ENCODE results near the gene EMP2. TPM values are rescaled to one million over a fixed set of nuclear protein-coding genes. Genes with fewer than 3 reads are reported as not detected.

Gene EMP2
- total RNA-seq, 3 donors from 2014 or later: 46.9 to 69.2 (median 66.0) TPM

- no peak overlapping the region for H3K4me3 ChIP-seq
- no peaks in the 10 kb centered on the region for H3K4me1 ChIP-seq
- H3K27me3 ChIP-seq: no peaks in the 10 kb centered on the region
- no peaks in the 10 kb centered on the region for H3K9me3 ChIP-seq
- H3K27ac ChIP-seq: no peak overlapping the region
- TF ChIP-seq POLR2AphosphoS5 (IDR thresholded peaks at IDR 0.05) (no peak), CTCF (IDR thresholded peaks at IDR 0.05) (no peak), POLR2A (IDR thresholded peaks at IDR 0.05) (no peak)
- DNase-seq (ENCODE audit: low spot score in 2 of 2): no peak
- intact Hi-C loops (cut with DNase I; ENCODE audit: low total_unique reads): no loop called here
- H3K36me3 ChIP-seq: no peaks in the 10 kb centered on the region
These were observed 12.2 kb upstream of the EMP2 start for GRCh38 chr16:10592611-10593010.

- H3K9me3 ChIP-seq: no peaks in the 10 kb centered on the region
- H3K27ac ChIP-seq: no peak overlapping the region
- no peak for DNase-seq (ENCODE audit: low spot score in 2 of 2)
- no peaks in the 10 kb centered on the region for H3K36me3 ChIP-seq
- TF ChIP-seq POLR2AphosphoS5 (IDR thresholded peaks at IDR 0.05) (no peak), POLR2A (IDR thresholded peaks at IDR 0.05) (no peak), CTCF (IDR thresholded peaks at IDR 0.05) (no peak)
- intact Hi-C loops (cut with DNase I; ENCODE audit: low total_unique reads): no loop called here
- no peaks in the 10 kb centered on the region for H3K4me1 ChIP-seq
- no peak overlapping the region for H3K4me3 ChIP-seq
- no peaks in the 10 kb centered on the region for H3K27me3 ChIP-seq
These were observed 9.9 kb upstream of the EMP2 start for GRCh38 chr16:10590342-10590741.

GRCh38 chr16:10589109-10589508 lies 8.7 kb upstream of the EMP2 start:
- no peak for DNase-seq (ENCODE audit: low spot score in 2 of 2)
- H3K27me3 ChIP-seq: no peaks in the 10 kb centered on the region
- intact Hi-C loops (cut with DNase I; ENCODE audit: low total_unique reads): no loop called here

GRCh38 chr16:10587622-10588021 lies 7.2 kb upstream of the EMP2 start:
- no peak for DNase-seq (ENCODE audit: low spot score in 2 of 2)
- Histone ChIP-seq H3K27ac (no peak overlapping the region), H3K36me3 (no peaks in the 10 kb centered on the region)

More at GRCh38 chr16:10589109-10589508, 8.7 kb upstream of the EMP2 start:
- no peak overlapping the region for H3K27ac ChIP-seq
- H3K9me3 ChIP-seq: no peaks in the 10 kb centered on the region
- no peaks in the 10 kb centered on the region for H3K4me1 ChIP-seq
- H3K4me3 ChIP-seq: no peak overlapping the region
- no peak for TF ChIP-seq POLR2AphosphoS5 (IDR thresholded peaks at IDR 0.05)
- H3K36me3 ChIP-seq: no peaks in the 10 kb centered on the region

GRCh38 chr16:10584981-10585438 lies 4.6 kb upstream of the EMP2 start:
- H3K9me3 ChIP-seq: no peaks in the 10 kb centered on the region
- TF ChIP-seq POLR2AphosphoS5 (IDR thresholded peaks at IDR 0.05): no peak
- TF ChIP-seq CTCF (IDR thresholded peaks at IDR 0.05): no peak
- no peak for TF ChIP-seq POLR2A (IDR thresholded peaks at IDR 0.05)
- intact Hi-C loops (cut with DNase I; ENCODE audit: low total_unique reads): no loop called here

More at GRCh38 chr16:10587622-10588021, 7.2 kb upstream of the EMP2 start:
- TF ChIP-seq CTCF (IDR thresholded peaks at IDR 0.05) (no peak), POLR2AphosphoS5 (IDR thresholded peaks at IDR 0.05) (no peak), POLR2A (IDR thresholded peaks at IDR 0.05) (no peak)
- Histone ChIP-seq H3K9me3 (no peaks in the 10 kb centered on the region), H3K4me1 (no peaks in the 10 kb centered on the region), H3K4me3 (no peak overlapping the region), H3K27me3 (no peaks in the 10 kb centered on the region)
- intact Hi-C loops (cut with DNase I; ENCODE audit: low total_unique reads): no loop called here

GRCh38 chr16:10583269-10583668 lies 2.9 kb upstream of the EMP2 start:
- Histone ChIP-seq H3K27ac (no peak overlapping the region), H3K9me3 (no peaks in the 10 kb centered on the region), H3K36me3 (no peaks in the 10 kb centered on the region), H3K4me3 (no peak overlapping the region), H3K27me3 (no peaks in the 10 kb centered on the region), H3K4me1 (peaks cover 3 to 5% of the 10 kb centered on the region in 2 donors)
- DNase-seq (ENCODE audit: low spot score in 2 of 2): no peak
- TF ChIP-seq POLR2A (IDR thresholded peaks at IDR 0.05): no peak
- TF ChIP-seq CTCF (IDR thresholded peaks at IDR 0.05): no peak
- no peak for TF ChIP-seq POLR2AphosphoS5 (IDR thresholded peaks at IDR 0.05)
- intact Hi-C loops (cut with DNase I; ENCODE audit: low total_unique reads): no loop called here

More at GRCh38 chr16:10584981-10585438, 4.6 kb upstream of the EMP2 start:
- Histone ChIP-seq H3K36me3 (no peaks in the 10 kb centered on the region), H3K27ac (peak overlapping the region in 1 of 2 donors; percentile 25), H3K4me3 (no peak overlapping the region), H3K4me1 (no peaks in the 10 kb centered on the region), H3K27me3 (no peaks in the 10 kb centered on the region)
- DNase-seq (ENCODE audit: low spot score in 2 of 2): no peak
